NB4 (cell line): ENCODE results near the gene KCNQ4.

Experiments
- DNase-seq: peaks from one replicate; pipeline ENCODE4 v3.0.0; 2010; ENCODE audit warnings: low read depth
- H3K4me3 ChIP-seq: one replicate; pipeline ENCODE4 v1.5.1; 2011; ENCODE audit warnings: mild to moderate bottlenecking, low read depth, low read length, moderate library complexity
- MYC ChIP-seq: IDR thresholded peaks from 2 replicates; pipeline ENCODE4 v1.6.1; 2011; ENCODE audit warnings: low read depth, low read length
- POLR2A ChIP-seq: IDR thresholded peaks from 2 replicates; pipeline ENCODE4 v1.6.1; 2011; ENCODE audit warnings: mild to moderate bottlenecking; ENCODE audit not compliant: insufficient read length; ENCODE audit errors: extremely low read depth
- TF ChIP-seq, protein P1 (sequence below): IDR thresholded peaks from one replicate; pipeline ENCODE4 v1.5.1; 2012; ENCODE audit warnings: low read depth, low read length
- TF ChIP-seq, protein P2 (sequence below): IDR thresholded peaks from 2 replicates; pipeline ENCODE4 v1.6.1; 2011; ENCODE audit warnings: low read depth, low read length

Gene KCNQ4

DNA sequence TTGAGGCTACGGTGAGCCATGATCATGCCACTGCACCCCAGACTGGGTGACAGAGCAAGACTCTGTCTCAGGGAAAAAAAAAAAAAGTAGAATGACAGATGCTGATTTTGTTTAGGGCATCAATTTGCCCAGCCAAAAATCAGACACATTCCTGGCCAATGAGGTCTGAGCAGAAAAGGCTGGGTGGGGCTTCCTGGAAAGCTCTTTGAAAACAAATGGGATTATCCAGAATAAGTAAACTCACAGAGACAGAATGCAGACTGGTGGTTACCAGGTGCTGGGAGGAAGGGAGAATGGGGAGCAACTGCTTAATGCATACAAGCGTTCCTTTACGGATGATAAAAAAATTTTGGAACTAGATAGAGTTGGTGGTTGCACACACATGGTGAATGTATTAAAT is 88.7 kb downstream of the KCNQ4 start:
- no peak for DNase-seq
- TF ChIP-seq, protein P1, sequence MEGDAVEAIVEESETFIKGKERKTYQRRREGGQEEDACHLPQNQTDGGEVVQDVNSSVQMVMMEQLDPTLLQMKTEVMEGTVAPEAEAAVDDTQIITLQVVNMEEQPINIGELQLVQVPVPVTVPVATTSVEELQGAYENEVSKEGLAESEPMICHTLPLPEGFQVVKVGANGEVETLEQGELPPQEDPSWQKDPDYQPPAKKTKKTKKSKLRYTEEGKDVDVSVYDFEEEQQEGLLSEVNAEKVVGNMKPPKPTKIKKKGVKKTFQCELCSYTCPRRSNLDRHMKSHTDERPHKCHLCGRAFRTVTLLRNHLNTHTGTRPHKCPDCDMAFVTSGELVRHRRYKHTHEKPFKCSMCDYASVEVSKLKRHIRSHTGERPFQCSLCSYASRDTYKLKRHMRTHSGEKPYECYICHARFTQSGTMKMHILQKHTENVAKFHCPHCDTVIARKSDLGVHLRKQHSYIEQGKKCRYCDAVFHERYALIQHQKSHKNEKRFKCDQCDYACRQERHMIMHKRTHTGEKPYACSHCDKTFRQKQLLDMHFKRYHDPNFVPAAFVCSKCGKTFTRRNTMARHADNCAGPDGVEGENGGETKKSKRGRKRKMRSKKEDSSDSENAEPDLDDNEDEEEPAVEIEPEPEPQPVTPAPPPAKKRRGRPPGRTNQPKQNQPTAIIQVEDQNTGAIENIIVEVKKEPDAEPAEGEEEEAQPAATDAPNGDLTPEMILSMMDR = no peak
- TF ChIP-seq, protein P2, sequence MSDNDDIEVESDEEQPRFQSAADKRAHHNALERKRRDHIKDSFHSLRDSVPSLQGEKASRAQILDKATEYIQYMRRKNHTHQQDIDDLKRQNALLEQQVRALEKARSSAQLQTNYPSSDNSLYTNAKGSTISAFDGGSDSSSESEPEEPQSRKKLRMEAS = no peak
- no peak for TF ChIP-seq POLR2A
- no peak for TF ChIP-seq MYC
- no peak overlapping the region for H3K4me3 ChIP-seq

DNA sequence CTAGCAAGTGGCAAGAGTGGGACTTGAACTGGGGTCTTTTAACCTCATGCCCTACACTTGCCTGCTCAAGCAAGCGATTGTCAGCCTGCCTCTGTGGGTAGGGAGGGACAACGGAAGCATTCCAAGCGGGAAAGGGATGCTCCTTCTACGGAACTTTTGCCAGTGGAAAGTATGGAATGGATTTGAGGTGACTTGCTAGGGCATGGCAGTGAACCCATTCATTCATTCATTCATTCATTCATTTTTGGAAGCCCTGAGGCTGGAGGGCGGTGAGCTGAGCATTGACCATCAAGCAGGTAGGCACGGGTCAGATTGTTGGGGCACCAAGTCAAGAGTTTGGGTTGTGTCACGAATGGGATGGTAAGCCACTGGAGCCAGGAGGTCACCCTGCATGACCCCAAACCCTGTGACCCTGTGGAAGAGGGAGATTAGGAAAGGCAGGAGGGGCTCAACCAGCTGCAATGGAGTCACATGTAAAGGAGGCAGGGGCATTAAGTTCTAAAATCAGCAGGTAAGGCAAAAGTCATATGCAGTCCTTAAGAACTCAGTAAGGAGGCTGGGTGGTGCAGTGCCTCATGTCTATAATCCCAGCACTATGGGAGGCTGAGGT is 90.4 kb downstream of the KCNQ4 start:
- DNase-seq = no peak
- TF ChIP-seq, protein P2 = no peak
- TF ChIP-seq MYC = no peak
- no peak for TF ChIP-seq POLR2A
- TF ChIP-seq, protein P1 = no peak
- H3K4me3 ChIP-seq = no peak overlapping the region

DNA sequence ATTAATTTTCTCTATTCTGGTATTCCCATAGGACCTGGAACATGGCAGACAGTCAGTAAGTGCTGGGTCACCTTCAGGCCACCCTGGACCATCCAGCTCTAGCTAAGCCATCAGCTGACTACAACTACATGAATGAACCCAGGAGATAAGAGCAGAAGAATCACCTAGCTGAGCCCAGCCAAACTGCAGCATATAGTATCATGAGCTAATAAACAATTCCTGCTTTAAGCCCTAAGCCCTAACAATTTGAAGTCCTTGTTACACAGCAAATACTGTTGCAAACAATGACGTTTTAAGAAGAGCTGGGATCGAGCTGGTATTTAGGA is 92.8 kb downstream of the KCNQ4 start:
- TF ChIP-seq, protein P2 = no peak
- TF ChIP-seq, protein P1 = no peak
- no peak for TF ChIP-seq POLR2A
- TF ChIP-seq MYC = no peak
- no peak overlapping the region for H3K4me3 ChIP-seq
- no peak for DNase-seq

DNA sequence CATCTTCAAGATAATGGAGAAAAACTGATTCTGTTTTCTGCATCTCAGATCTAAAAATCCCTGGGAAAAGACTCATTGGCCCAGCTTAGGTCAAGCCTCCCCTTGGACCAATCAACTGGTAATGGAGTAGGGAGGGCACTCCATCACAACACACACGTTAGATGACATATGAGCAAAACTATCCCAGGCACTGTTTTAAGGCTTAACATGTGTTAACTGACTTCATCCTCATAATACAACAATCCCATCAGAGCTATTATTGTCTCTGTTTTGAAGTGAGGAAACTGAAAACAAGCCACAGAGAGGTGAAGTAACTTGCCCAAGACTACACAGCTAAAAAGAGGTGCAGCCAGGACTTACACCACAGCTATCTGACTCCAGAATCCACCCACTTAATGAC is 93.3 kb downstream of the KCNQ4 start:
- TF ChIP-seq POLR2A (no peak), MYC (no peak)
- TF ChIP-seq, protein P2 = no peak
- TF ChIP-seq, protein P1 = no peak
- DNase-seq = no peak
- no peak overlapping the region for H3K4me3 ChIP-seq

DNA sequence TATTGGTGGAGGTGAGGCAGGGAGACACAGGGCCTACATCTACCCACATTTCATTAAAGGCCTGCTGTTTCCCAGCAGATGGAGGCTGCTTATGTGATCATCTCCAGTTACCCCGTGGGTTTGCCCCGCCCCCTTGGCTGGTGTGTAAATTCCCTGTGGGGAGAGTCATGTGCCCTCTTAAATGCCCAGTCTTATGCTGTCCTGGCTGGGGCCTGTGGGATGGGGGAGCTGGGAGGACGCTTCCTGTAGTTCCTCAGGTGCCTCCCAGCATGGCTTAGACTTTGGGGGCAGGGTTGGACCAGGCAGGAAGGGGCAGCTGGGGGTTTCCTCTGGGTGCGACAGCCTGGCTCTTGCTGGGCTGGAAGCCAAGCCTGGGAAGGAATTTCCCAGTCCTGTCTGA is 94.1 kb downstream of the KCNQ4 start:
- no peak overlapping the region for H3K4me3 ChIP-seq
- TF ChIP-seq MYC (no peak), POLR2A (no peak)
- TF ChIP-seq, protein P2 = no peak; the same call in 1 of the 2 replicates
- TF ChIP-seq, protein P1 = no peak
- DNase-seq = peak; percentile 79

DNA sequence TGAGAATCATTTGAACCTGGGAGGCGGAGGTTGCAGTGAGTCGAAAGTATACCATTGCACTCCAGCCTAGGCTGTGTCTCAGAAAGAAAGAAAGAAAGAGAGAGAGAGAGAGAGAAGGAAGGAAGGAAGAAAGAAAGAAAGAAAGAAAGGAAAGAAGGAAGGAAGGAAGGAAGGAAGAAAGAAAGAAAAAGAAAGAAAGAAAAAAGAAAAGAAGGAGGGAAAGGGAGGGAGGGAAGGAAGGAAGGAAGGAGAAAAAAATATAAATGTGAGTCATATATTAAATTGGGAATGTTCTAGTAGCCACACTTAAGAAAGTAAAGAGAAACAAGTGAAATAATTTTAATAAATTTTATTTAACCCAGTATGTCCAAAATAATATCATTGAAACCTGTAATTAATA is 95.3 kb downstream of the KCNQ4 start:
- DNase-seq = no peak
- H3K4me3 ChIP-seq = no peak overlapping the region
- TF ChIP-seq, protein P1 = no peak
- no peak for TF ChIP-seq POLR2A
- TF ChIP-seq, protein P2 = no peak
- TF ChIP-seq MYC = no peak
